Neural cell (in vitro differentiated cells): Measurements from ENCODE around the gene NOL3. TPM values are rescaled to one million over a fixed set of nuclear protein-coding genes. Genes with fewer than 3 reads are reported as not detected.
A peak's percentile ranks its signal among the peaks of the same experiment; 100 is the strongest.

Experiments used
- H2AFZ ChIP-seq: fragments of 200-600, 300-800 bp; sonication (generic), shearing (Covaris generic); 2 replicates; pipeline ENCODE4 v1.6.0; 2014; ENCODE audit warnings: low read depth, mild to moderate bottlenecking, antibody characterized with exemption, low read length, moderate library complexity
- H3F3A ChIP-seq: fragments of 200-600 bp; shearing (Covaris generic); 2 replicates; pipeline ENCODE4 v1.6.1; 2016; ENCODE audit warnings: mild to moderate bottlenecking, moderate library complexity, mixed read lengths, antibody characterized with exemption, low read length; ENCODE audit not compliant: insufficient read depth, poor library complexity, severe bottlenecking
- H3K27ac ChIP-seq: fragments of 200-600, 300-800 bp; sonication (generic), shearing (Covaris generic); 2 replicates; pipeline ENCODE4 v1.5.1; 2014; ENCODE audit warnings: mild to moderate bottlenecking, low read length, moderate library complexity
- H3K27me3 ChIP-seq: fragments of 300-800, 200-600 bp; sonication (generic), shearing (Covaris generic); 2 replicates; pipeline ENCODE4 v1.6.0; 2014; ENCODE audit warnings: mild to moderate bottlenecking, low read depth, low read length, moderate library complexity; ENCODE audit not compliant: insufficient read depth
- H3K36me3 ChIP-seq: fragments of 300-800, 200-600 bp; sonication (generic), shearing (Covaris generic); 2 replicates; pipeline ENCODE4 v1.5.1; 2014; ENCODE audit warnings: mild to moderate bottlenecking, antibody characterized with exemption, low read length, moderate library complexity; ENCODE audit not compliant: insufficient read depth
- H3K4me2 ChIP-seq: fragments of 300-800, 200-600 bp; sonication (generic), shearing (Covaris generic); 2 replicates; pipeline ENCODE4 v1.6.0; 2014; ENCODE audit warnings: mild to moderate bottlenecking, low read length
- H3K4me3 ChIP-seq: fragments of 300-800, 200-600 bp; sonication (generic), shearing (Covaris generic); 2 replicates; pipeline ENCODE4 v1.5.1; 2014; ENCODE audit warnings: mild to moderate bottlenecking, low read length, moderate library complexity
- H3K79me2 ChIP-seq: fragments of 200-600 bp; shearing (Covaris generic); replicated peaks from 2 replicates; pipeline ENCODE4 v1.6.0; 2014; ENCODE audit warnings: mild to moderate bottlenecking, low read length, moderate library complexity; ENCODE audit not compliant: insufficient read depth
- H3K9ac ChIP-seq: fragments of 300-800, 200-600 bp; sonication (generic), shearing (Covaris generic); 2 replicates; pipeline ENCODE4 v1.6.1; 2016; ENCODE audit warnings: mild to moderate bottlenecking, low read length, mixed read lengths
- H3K9me2 ChIP-seq: fragments of 200-600 bp; shearing (Covaris generic); 2 replicates; pipeline ENCODE4 v1.6.1; 2016; ENCODE audit warnings: mild to moderate bottlenecking, low read length, mixed read lengths; ENCODE audit not compliant: insufficient read depth
- H3K9me3 ChIP-seq: fragments of 200-600, 300-800 bp; sonication (generic), shearing (Covaris generic); 2 replicates; pipeline ENCODE4 v1.6.1; 2016; ENCODE audit warnings: mild to moderate bottlenecking, mixed run types, low read length, moderate library complexity, mixed read lengths
- H4K20me1 ChIP-seq: fragments of 200-600 bp; shearing (Covaris generic); 2 replicates; pipeline ENCODE4 v1.6.1; 2016; ENCODE audit warnings: mild to moderate bottlenecking, mixed run types; ENCODE audit not compliant: insufficient read depth
- CTCF ChIP-seq: fragments of 450-650 bp; IDR thresholded peaks from 2 replicates; pipeline ENCODE4 v1.5.1; 2014; ENCODE audit warnings: antibody characterized with exemption, mild to moderate bottlenecking, moderate library complexity; ENCODE audit not compliant: poor library complexity, severe bottlenecking
- EP300 ChIP-seq: fragments of 450-650 bp; conservative IDR thresholded peaks from 2 replicates; pipeline ENCODE4 v1.6.1; 2014; ENCODE audit warnings: antibody characterized with exemption, mild to moderate bottlenecking, moderate library complexity; ENCODE audit not compliant: poor library complexity, severe bottlenecking
- EZH2 ChIP-seq: fragments of 200-600, 300-800 bp; shearing (Covaris generic), sonication (generic); IDR thresholded peaks from 2 replicates; pipeline ENCODE4 v1.6.1; 2014; ENCODE audit warnings: antibody characterized with exemption, low read length, borderline replicate concordance, mild to moderate bottlenecking; ENCODE audit not compliant: insufficient read depth, poor library complexity, severe bottlenecking
- MXI1 ChIP-seq: fragments of 450-650 bp; conservative IDR thresholded peaks from 2 replicates; pipeline ENCODE4 v1.6.1; 2014; ENCODE audit warnings: antibody characterized with exemption, mild to moderate bottlenecking; ENCODE audit not compliant: poor library complexity, severe bottlenecking
- POLR2AphosphoS5 ChIP-seq: IDR thresholded peaks from 2 replicates; pipeline ENCODE4 v1.6.1; 2012
- RAD21 ChIP-seq: fragments of 450-650 bp; conservative IDR thresholded peaks from 2 replicates; pipeline ENCODE4 v1.6.1; 2014; ENCODE audit warnings: antibody characterized with exemption, mild to moderate bottlenecking, moderate library complexity
- REST ChIP-seq: IDR thresholded peaks from 2 replicates; pipeline ENCODE4 v1.6.1; 2012; ENCODE audit warnings: borderline replicate concordance
- SMC3 ChIP-seq: fragments of 450-650 bp; conservative IDR thresholded peaks from 2 replicates; pipeline ENCODE4 v1.6.1; 2014; ENCODE audit warnings: antibody characterized with exemption, mild to moderate bottlenecking, moderate library complexity; ENCODE audit not compliant: poor library complexity
- polyA plus RNA-seq: library from polyadenylated mRNA; depleted of rRNA; stranded (reverse); fragments of >200 nt; gene quantifications from 2 replicates; pipeline ENCODE4 v1.2.3, GENCODE V29; 2014

The NOL3 gene
- polyA plus RNA-seq, 1 donor from 2014 or later: 8.4 TPM

GRCh38 chr16:67179421-67180080, 9.2 kb downstream of the NOL3 start:
- Histone ChIP-seq H3K4me2 (no peak overlapping the region), H3K9me2 (no peaks in the 10 kb centered on the region), H3K27me3 (peaks cover 33% of the 10 kb centered on the region), H4K20me1 (peaks cover 16% of the 10 kb centered on the region), H3K4me3 (peak overlapping the region; percentile 59), H3K79me2 (peaks cover 24% of the 10 kb centered on the region), H3K36me3 (no peaks in the 10 kb centered on the region), H3K27ac (no peak overlapping the region), H2AFZ (no peak overlapping the region), H3K9ac (no peak overlapping the region), H3F3A (no peaks in the 10 kb centered on the region), H3K9me3 (no peaks in the 10 kb centered on the region)
- no peak for TF ChIP-seq REST
- no peak for TF ChIP-seq SMC3

GRCh38 chr16:67180166-67180565, 9.8 kb downstream of the NOL3 start:
- Histone ChIP-seq H3K9ac (no peak overlapping the region), H3F3A (no peaks in the 10 kb centered on the region), H4K20me1 (peaks cover 14% of the 10 kb centered on the region)

GRCh38 chr16:67181346-67181745, 11.0 kb downstream of the NOL3 start:
- Histone ChIP-seq H3K4me2 (peak overlapping the region; percentile 19), H3K79me2 (peaks cover 24% of the 10 kb centered on the region), H3K27ac (no peak overlapping the region), H2AFZ (no peak overlapping the region), H3F3A (no peaks in the 10 kb centered on the region), H3K36me3 (no peaks in the 10 kb centered on the region), H3K9me2 (no peaks in the 10 kb centered on the region), H3K4me3 (peak overlapping the region; percentile 91), H3K27me3 (peaks cover 20% of the 10 kb centered on the region), H3K9ac (no peak overlapping the region), H3K9me3 (no peaks in the 10 kb centered on the region), H4K20me1 (peaks cover 9% of the 10 kb centered on the region)
- no peak for TF ChIP-seq MXI1
- no peak for TF ChIP-seq REST
- no peak for TF ChIP-seq RAD21
- TF ChIP-seq SMC3: no peak
- TF ChIP-seq EZH2: no peak

More at GRCh38 chr16:67180166-67180565, 9.8 kb downstream of the NOL3 start:
- H3K79me2 ChIP-seq: peaks cover 24% of the 10 kb centered on the region
- no peaks in the 10 kb centered on the region for H3K9me2 ChIP-seq
- no peak overlapping the region for H2AFZ ChIP-seq
- H3K4me2 ChIP-seq: no peak overlapping the region
- H3K4me3 ChIP-seq: peak overlapping the region; percentile 91
- TF ChIP-seq POLR2AphosphoS5 (no peak), CTCF (no peak), SMC3 (no peak), MXI1 (no peak), EP300 (no peak)
- H3K27ac ChIP-seq: no peak overlapping the region
- no peaks in the 10 kb centered on the region for H3K9me3 ChIP-seq
- peaks cover 27% of the 10 kb centered on the region for H3K27me3 ChIP-seq
- H3K36me3 ChIP-seq: no peaks in the 10 kb centered on the region
